Breast epithelium (tissue), 4 donors: ENCODE measurements around the gene ZNF561. TPM values are rescaled to one million over a fixed set of nuclear protein-coding genes. Genes with fewer than 3 reads are reported as not detected.
A peak's percentile ranks its signal among the peaks of the same experiment; 100 is the strongest.
"Not testable (repeated sequence)": the region's sequence is repeated elsewhere in the genome, so short reads cannot be mapped to it uniquely, and the experiment has no call there.

ENCODE experiments used
- DNase-seq, 2 donors: peaks; one replicate each; pipeline ENCODE4 v3.0.0-alpha.2; 2019; ENCODE audit warnings: low spot score in 2 of 2
- H3K27ac ChIP-seq, 2 donors: fragments of 200-600 bp; sonication (generic) in 1 of 2; one replicate each; pipeline ENCODE4 v1.5.1; 2016 to 2019; ENCODE audit warnings: mild to moderate bottlenecking in 1 of 2
- H3K27me3 ChIP-seq, 2 donors: fragments of 200-600 bp; sonication (generic) in 1 of 2; one replicate each; pipeline versions ENCODE4 v1.5.1 to v1.6.0; 2017 to 2019; ENCODE audit warnings: control low read depth in 1 of 2, mild to moderate bottlenecking in 1 of 2
- H3K36me3 ChIP-seq: fragments of 200-600 bp; one replicate; pipeline ENCODE4 v1.5.1; 2019
- H3K4me1 ChIP-seq, 2 donors: fragments of 200-600 bp; sonication (generic); one replicate each; pipeline ENCODE4 v1.5.1; 2016 to 2019; ENCODE audit warnings: control low read depth in 1 of 2
- H3K4me3 ChIP-seq, 3 donors: fragments of 200-600 bp; sonication (generic); 1 replicate in 2 of 3; 2 replicates in 1 of 3; pipeline ENCODE4 v1.5.1; 2016 to 2019; ENCODE audit warnings: mild to moderate bottlenecking in 3 of 3, moderate library complexity in 2 of 3
- H3K9me3 ChIP-seq, 2 donors: fragments of 200-600 bp; sonication (generic) in 1 of 2; one replicate each; pipeline ENCODE4 v1.5.1; 2016 to 2019; ENCODE audit warnings: control low read depth in 1 of 2
- CTCF ChIP-seq, 3 donors: fragments of 450-650 bp; IDR thresholded peaks; one replicate each; pipeline ENCODE4 v1.5.1; 2016 to 2017; ENCODE audit warnings: antibody characterized with exemption in 3 of 3, mild to moderate bottlenecking in 3 of 3, moderate library complexity in 3 of 3
- POLR2A ChIP-seq: fragments of 450-650 bp; IDR thresholded peaks from one replicate; pipeline ENCODE4 v1.6.1; 2016; ENCODE audit warnings: antibody characterized with exemption, mild to moderate bottlenecking, moderate library complexity
- POLR2AphosphoS5 ChIP-seq, 3 donors: sonication (generic); formaldehyde crosslinking; IDR thresholded peaks; one replicate each; pipeline ENCODE4 v1.6.1; 2017; ENCODE audit warnings: antibody characterized with exemption in 3 of 3
- intact Hi-C: fragments of 100-400 bp; cut with DNase I; formaldehyde crosslinking; loops from one replicate; pipeline ENCODE4 v1.15.1; 2023; ENCODE audit warnings: low total_unique reads
- total RNA-seq, 3 donors: library from RNA; depleted of rRNA; stranded (reverse); fragments of >200 nt; gene quantifications; one replicate each; pipeline ENCODE4 v1.1.0, GENCODE V29; 2016

The ZNF561 gene
- total RNA-seq, result 10 to 100 TPM; 19.5 to 63.1 (median 29.5) TPM

GRCh38 chr19:9621156-9622037, at the start of gene ZNF561:
TSS of gene ZNF561 (minus strand) at chr19:9621232. CDS start at chr19:9619456, 1,776 bp downstream.
- Histone ChIP-seq H3K4me1 (no peaks in the 10 kb centered on the region), H3K4me3 (peak within 1 kb of the TSS; percentile 70 to 96 (median 72)), H3K9me3 (no peaks in the 10 kb centered on the region), H3K27ac (peak within 1 kb of the TSS; percentile 93 to 94), H3K27me3 (no peaks in the 10 kb centered on the region), H3K36me3 (peaks cover 1% of the 10 kb centered on the region)
- peak; percentile 81 to 85 for DNase-seq
- TF ChIP-seq POLR2AphosphoS5 (IDR thresholded peaks at IDR 0.05) (peak; percentile 34 to 60 (median 54)), POLR2A (no peak)
- intact Hi-C loops, result loop anchor here (10.0 kb wide), 1 partner anchor 173 kb away; no protein-coding TSS in a partner anchor

DNA sequence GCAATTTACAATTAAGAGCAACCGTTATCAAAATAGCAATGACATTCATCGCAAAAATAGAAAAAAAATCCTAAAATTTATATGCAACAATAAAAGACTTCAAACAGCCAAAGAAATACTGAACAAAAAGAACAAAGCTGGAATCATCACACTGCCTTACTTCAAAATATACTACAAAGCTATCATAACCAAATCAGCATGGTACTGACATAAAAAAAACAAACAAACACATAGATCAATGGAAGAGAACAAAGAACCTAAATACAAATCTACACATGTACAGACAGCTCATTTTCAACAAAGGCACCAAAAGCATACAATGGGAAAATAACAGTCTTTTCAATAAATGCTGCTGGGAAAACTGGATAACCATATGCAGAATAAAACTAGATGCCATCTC, 47.5 kb upstream of the ZNF561 start:
- peaks cover 75 to 94% of the 10 kb centered on the region in 2 donors for H3K9me3 ChIP-seq
- H3K36me3 ChIP-seq, result no peaks in the 10 kb centered on the region
- no peaks in the 10 kb centered on the region for H3K4me1 ChIP-seq
- TF ChIP-seq CTCF (IDR thresholded peaks at IDR 0.05) (no peak), POLR2A (no peak), POLR2AphosphoS5 (IDR thresholded peaks at IDR 0.05) (no peak)
- no peak overlapping the region for H3K4me3 ChIP-seq
- no peak overlapping the region for H3K27ac ChIP-seq
- no peaks in the 10 kb centered on the region for H3K27me3 ChIP-seq
- intact Hi-C loops, result no loop called here
- no peak for DNase-seq

DNA sequence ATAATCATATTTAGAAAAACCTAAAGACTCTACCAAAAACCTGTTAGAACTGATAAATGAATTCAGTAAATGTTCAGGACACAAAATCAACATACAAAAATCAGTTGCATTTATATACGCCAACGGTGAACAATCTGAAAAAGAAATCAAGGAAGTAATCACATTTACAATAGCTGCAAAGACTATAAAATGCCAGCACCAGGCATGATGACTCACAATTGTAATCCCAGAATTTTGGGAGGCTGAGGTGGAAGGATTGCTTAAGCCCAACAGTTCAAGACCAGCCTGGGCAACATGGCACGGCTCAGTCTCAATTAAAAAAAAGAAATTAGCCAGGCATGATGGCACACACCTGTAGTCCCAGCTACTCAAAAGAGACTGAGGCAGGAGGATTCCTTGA, 46.9 kb upstream of the ZNF561 start:
- Histone ChIP-seq H3K36me3 (no peaks in the 10 kb centered on the region), H3K27ac (no peak overlapping the region), H3K4me1 (no peaks in the 10 kb centered on the region), H3K9me3 (peaks cover 70 to 88% of the 10 kb centered on the region in 2 donors), H3K27me3 (no peaks in the 10 kb centered on the region), H3K4me3 (no peak overlapping the region)
- no peak for DNase-seq
- intact Hi-C loops, result no loop called here
- TF ChIP-seq POLR2A, result no peak
- TF ChIP-seq CTCF (IDR thresholded peaks at IDR 0.05), result no peak
- no peak for TF ChIP-seq POLR2AphosphoS5 (IDR thresholded peaks at IDR 0.05)

- no peak for DNase-seq
- Histone ChIP-seq H3K9me3 (peaks cover 9 to 17% of the 10 kb centered on the region in 2 donors), H3K27me3 (no peaks in the 10 kb centered on the region), H3K4me3 (no peak overlapping the region), H3K27ac (no peak overlapping the region), H3K36me3 (no peaks in the 10 kb centered on the region), H3K4me1 (no peaks in the 10 kb centered on the region)
- intact Hi-C loops, result no loop called here
- TF ChIP-seq POLR2AphosphoS5 (IDR thresholded peaks at IDR 0.05) (no peak), POLR2A (no peak), CTCF (IDR thresholded peaks at IDR 0.05) (no peak)
Measured at GRCh38 chr19:9658769-9659168, 37.7 kb upstream of the ZNF561 start.

GRCh38 chr19:9653066-9653555, 32.1 kb upstream of the ZNF561 start:
- peaks cover 36 to 43% of the 10 kb centered on the region in 2 donors for H3K9me3 ChIP-seq
- DNase-seq, H3K4me3 ChIP-seq, intact Hi-C loops, H3K36me3 ChIP-seq, H3K27me3 ChIP-seq, H3K4me1 ChIP-seq, H3K27ac ChIP-seq: not testable (repeated sequence)

DNA sequence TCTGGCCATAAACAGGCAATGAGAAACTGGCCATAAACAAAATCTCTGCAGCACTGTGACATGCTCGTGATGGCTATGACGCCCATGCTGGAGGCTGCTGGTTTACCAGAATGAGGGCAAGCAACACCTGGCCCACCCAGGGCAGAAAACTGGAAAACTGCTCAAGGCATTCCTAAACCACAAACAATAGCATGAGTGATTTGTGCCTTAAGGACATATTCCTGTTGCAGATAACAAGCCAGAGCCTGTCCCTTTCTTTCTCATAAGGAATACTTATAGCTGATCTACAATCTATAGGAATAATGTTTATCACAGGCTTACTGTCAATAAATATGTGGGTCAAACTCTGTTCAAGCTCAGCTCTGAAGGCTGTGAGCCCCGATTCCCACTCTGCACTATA, 30.4 kb upstream of the ZNF561 start:
- H3K4me3 ChIP-seq, DNase-seq, H3K27ac ChIP-seq, intact Hi-C loops, H3K4me1 ChIP-seq, H3K27me3 ChIP-seq, H3K36me3 ChIP-seq: not testable (repeated sequence)
- peaks cover 43 to 49% of the 10 kb centered on the region in 2 donors for H3K9me3 ChIP-seq
